ENCODE results near the gene NSG2. TPM values are rescaled to one million over a fixed set of nuclear protein-coding genes. Genes with fewer than 3 reads are reported as not detected.

NSG2 gene
- total RNA-seq, 2 donors from 2014 or later = not detected

DNA sequence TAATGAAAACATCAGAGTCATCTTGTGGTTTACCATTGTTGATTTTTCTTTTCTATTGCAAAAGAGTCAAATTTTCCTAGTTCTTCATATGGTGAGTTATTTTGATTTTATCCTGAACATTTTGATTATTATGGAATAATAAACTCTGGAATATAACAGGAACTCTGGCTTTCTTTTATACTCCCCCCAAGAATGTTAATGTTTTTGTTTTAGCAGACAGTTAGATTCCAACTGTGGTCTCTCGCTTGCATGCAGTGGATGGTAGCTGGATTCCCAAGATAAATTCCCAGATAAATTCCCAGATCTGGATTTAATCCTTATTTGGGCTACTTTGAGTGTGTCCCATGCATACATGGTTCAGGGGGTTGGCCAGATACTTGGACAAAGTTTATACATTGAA, 109.8 kb downstream of the NSG2 start:
- no peak overlapping the region for H3K4me3 Mint-ChIP-seq
- H3K27me3 Mint-ChIP-seq = no peaks in the 10 kb centered on the region
- no peaks in the 10 kb centered on the region for H3K36me3 Mint-ChIP-seq (ENCODE audit: low read depth)
- H3K9me3 ChIP-seq (ENCODE audit: control insufficient read depth, low read length, poor library complexity, severe bottlenecking) = no peaks in the 10 kb centered on the region
- ATAC-seq (no peak), DNase-seq (no peak)
- no peaks in the 10 kb centered on the region for H3K4me1 Mint-ChIP-seq
- H3K27ac Mint-ChIP-seq = no peak overlapping the region

DNA sequence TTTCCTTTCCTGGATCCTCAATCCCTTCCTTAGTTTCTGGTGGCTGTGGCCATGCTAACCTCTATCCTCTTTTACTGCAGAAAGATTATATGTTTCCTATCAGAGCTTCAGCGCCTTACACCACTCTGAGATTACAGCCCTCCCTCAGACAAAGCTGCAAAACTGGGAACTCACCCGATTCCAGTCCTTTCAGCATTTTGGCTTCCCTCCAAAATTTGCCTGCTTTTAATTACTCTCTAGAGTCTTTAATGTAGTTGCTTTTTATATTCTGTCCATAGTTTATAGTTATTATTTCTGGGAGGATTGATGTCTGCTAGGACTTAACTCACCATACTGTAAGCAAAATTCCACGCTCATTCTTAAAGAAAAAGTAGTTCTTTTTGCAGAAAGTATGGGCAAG, 110.2 kb downstream of the NSG2 start:
- no peak overlapping the region for H3K4me3 Mint-ChIP-seq
- no peak for DNase-seq
- no peaks in the 10 kb centered on the region for H3K36me3 Mint-ChIP-seq (ENCODE audit: low read depth)
- H3K9me3 ChIP-seq (ENCODE audit: control insufficient read depth, low read length, poor library complexity, severe bottlenecking) = no peaks in the 10 kb centered on the region
- H3K27ac Mint-ChIP-seq = no peak overlapping the region
- H3K4me1 Mint-ChIP-seq = no peaks in the 10 kb centered on the region
- H3K27me3 Mint-ChIP-seq = no peaks in the 10 kb centered on the region
- no peak for ATAC-seq

- no peaks in the 10 kb centered on the region for H3K4me1 Mint-ChIP-seq
- H3K36me3 Mint-ChIP-seq (ENCODE audit: low read depth) = no peaks in the 10 kb centered on the region
- DNase-seq = no peak
- no peak for ATAC-seq
- peaks cover 4% of the 10 kb centered on the region for H3K27me3 Mint-ChIP-seq
- no peaks in the 10 kb centered on the region for H3K9me3 ChIP-seq (ENCODE audit: control insufficient read depth, low read length, poor library complexity, severe bottlenecking)
- no peak overlapping the region for H3K4me3 Mint-ChIP-seq
- no peak overlapping the region for H3K27ac Mint-ChIP-seq
Observed at GRCh38 chr5:174157048-174157447, 111.5 kb downstream of the NSG2 start.

Other genes with a start within 250 kb of the NSG2 start
- 10 to 100 TPM; 25.3 to 33.3 TPM for gene CPEB4, start 157.4 kb upstream of the NSG2 start, total RNA-seq
- gene C5orf47, start 56.5 kb upstream of the NSG2 start, total RNA-seq = under 1 TPM in 1 of 2 donors, not detected in 1; 0.22 TPM